ENCODE results near the gene DALRD3. TPM values are rescaled to one million over a fixed set of nuclear protein-coding genes. Genes with fewer than 3 reads are reported as not detected.

The DALRD3 gene
- total RNA-seq, 1 experiment from 2014 or later: 42.9 TPM

- Histone ChIP-seq H3K27ac (ENCODE audit: low read depth, low read length) (no peak overlapping the region), H3K4me2 (ENCODE audit: low read length) (no peak overlapping the region), H3K79me2 (ENCODE audit: insufficient read depth, low read length) (peaks cover 20% of the 10 kb centered on the region), H3K27me3 (ENCODE audit: insufficient read depth, low read length) (no peaks in the 10 kb centered on the region), H3K9me2 (ENCODE audit: insufficient read depth) (no peaks in the 10 kb centered on the region), H3K4me1 (ENCODE audit: control insufficient read depth in 1 of 2, insufficient read depth in 2 of 2, low read length in 2 of 2) (no peaks in the 10 kb centered on the region), H3K4me3 (replicated peaks in 1 of 2; ENCODE audit: low read depth in 1 of 2, low read length in 2 of 2) (no peak overlapping the region), H3K9me3 (ENCODE audit: control insufficient read depth in 1 of 2, insufficient read depth in 1 of 2, low read depth in 1 of 2, low read length in 2 of 2) (no peaks in the 10 kb centered on the region), H3K36me3 (ENCODE audit: control insufficient read depth in 1 of 2, insufficient read depth in 2 of 2, low read length in 2 of 2) (peaks cover 35 to 55% of the 10 kb centered on the region in 2 experiments), H3K9ac (ENCODE audit: low read length) (no peak overlapping the region), H2AFZ (ENCODE audit: low read depth, low read length, poor library complexity, severe bottlenecking) (no peak overlapping the region), H4K20me1 (ENCODE audit: insufficient read depth) (no peaks in the 10 kb centered on the region)
- TF ChIP-seq REST (IDR thresholded peaks at IDR 0.05; ENCODE audit: low read depth) (no peak), JUND (IDR thresholded peaks at IDR 0.05) (no peak), CBX3 (IDR thresholded peaks at IDR 0.05; ENCODE audit: low read depth) (no peak), SP1 (IDR thresholded peaks at IDR 0.05; ENCODE audit: low read depth) (no peak), EZH2 (IDR thresholded peaks at IDR 0.05) (no peak), ELF1 (IDR thresholded peaks at IDR 0.05; ENCODE audit: borderline replicate concordance, low read depth) (no peak), MAX (IDR thresholded peaks at IDR 0.05) (no peak), ATF3 (IDR thresholded peaks at IDR 0.05) (no peak), ZBTB33 (IDR thresholded peaks at IDR 0.05; ENCODE audit: extremely low read depth, insufficient replicate concordance, low read length) (no peak), ZFX (IDR thresholded peaks at IDR 0.05) (no peak), EZH2phosphoT487 (IDR thresholded peaks at IDR 0.05; ENCODE audit: borderline replicate concordance) (no peak), CTCF (IDR thresholded peaks at IDR 0.05 in 2 of 3, conservative IDR thresholded peaks at IDR 0.05 in 1 of 3; ENCODE audit: borderline replicate concordance in 1 of 3, insufficient read depth in 1 of 3, low read depth in 2 of 3, low read length in 2 of 3) (no peak), CEBPB (IDR thresholded peaks at IDR 0.05; ENCODE audit: low read depth) (no peak)
- intact Hi-C loops (cut with micrococcal nuclease): no loop called here
- ATAC-seq (no peak), DNase-seq (ENCODE audit: low read depth, low spot score) (no peak)
- CTCF ChIA-PET: interaction anchor here (1.0 kb wide), 1 partner anchor 14 kb away, joined by 3 read pairs; no protein-coding TSS in a partner anchor
- RAD21 ChIA-PET (ENCODE audit: low non-redundant PET in 1 of 2, low total read pairs in 2 of 2, uncharacterized antibody in 2 of 2, unreplicated experiment in 2 of 2): no interaction called here
- no TSS peak for BruUV-seq (replicated peaks)
- POLR2A ChIA-PET: no interaction called here
Measured at GRCh38 chr3:48966367-48966766, 52.0 kb downstream of the DALRD3 start.

Data from HCT116 (cell line).